CD4-positive, alpha-beta T cell treated with Interleukin-12 subunit alpha and Interleukin-12 subunit beta, for 1 hour (primary cell): Measurements from ENCODE around the gene NAA50.

Experiments
- DNase-seq: peaks from one replicate; pipeline ENCODE4 v3.0.0-alpha.2; 2020

The NAA50 gene

DNA sequence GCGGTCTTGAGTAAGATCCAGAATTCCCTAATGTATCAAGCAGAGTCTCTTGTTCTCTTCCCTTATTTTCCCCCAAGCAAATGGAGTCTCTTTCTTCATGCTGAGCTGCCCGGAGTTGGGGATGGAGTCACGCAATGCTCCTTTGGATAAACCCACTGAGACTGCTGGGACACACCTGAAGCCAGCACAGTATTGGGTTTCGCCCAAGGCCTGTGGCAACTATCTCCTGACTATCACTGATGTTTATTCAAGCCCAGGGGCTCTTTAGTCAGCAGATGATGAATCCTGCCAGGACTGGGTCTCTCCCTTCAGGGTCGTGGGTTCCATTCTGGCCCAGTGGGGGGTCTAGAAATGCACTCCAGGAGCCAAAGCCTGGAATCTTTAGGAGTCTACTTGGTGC lies 60.9 kb downstream of the NAA50 start:
- no peak for DNase-seq

DNA sequence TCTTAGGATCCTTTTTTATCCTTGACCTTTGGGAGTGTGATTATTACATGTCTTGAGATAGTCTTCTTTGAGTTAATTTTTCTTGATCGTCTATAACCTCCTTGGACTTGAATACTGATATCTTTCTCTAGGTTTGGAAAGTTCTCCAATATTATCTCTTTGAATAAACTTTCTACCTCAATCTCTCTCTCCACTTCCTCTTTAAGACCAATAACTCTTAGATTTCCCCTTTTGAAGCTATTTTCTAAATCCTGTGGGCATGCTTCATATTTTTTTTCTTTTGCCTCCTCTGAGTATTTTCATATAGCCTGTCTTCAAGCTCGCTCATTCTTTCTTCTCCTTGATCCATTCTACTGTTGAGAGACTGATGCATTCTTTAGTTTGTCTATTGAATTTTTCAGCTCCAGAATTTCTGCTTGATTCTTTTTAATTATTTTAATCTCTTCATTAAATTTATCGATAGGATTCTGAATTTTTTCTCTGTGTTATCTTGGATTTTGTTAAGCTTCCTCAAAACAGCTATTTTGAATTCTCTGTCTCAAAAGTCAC lies 61.7 kb downstream of the NAA50 start:
- no peak for DNase-seq

DNA sequence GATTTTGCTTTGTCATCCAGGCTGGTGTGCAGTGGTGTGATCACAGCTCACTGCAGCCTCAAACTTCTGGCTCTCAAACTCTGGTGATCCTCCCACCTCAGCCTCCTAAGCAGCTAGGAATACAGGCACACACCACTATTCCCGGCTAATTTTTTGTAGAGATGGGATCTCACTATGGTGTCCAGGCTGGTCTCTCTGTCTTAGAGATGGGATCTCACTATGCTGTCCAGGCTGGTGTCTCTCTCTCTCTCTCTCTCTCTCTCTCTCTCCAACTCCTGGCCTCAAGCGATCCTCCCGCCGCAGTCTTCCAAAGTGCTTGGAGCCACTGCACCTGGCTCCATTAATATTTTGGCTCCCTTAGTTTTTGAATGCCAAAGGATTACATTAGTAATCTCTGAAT lies 67.3 kb downstream of the NAA50 start:
- no peak for DNase-seq

DNA sequence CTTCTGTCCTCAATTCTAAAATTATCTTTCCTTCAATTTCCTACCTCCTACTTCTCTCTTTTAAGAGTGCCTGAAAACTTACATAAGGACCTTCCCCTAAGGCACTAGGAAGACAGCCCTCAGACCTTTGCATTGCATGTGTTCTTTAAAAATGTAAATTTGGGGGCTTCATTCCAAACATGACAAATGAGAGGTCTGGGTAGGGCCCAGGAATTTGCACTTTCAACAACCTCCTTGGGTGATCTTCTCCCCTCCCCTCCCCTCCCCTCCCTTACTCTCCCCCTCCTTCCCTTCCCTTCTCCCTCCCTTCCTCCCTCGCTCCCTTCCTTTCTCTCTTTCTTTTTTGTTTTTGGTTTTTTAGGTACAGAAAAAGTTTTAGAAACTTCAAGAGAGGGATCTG lies 68.3 kb downstream of the NAA50 start:
- DNase-seq = no peak

GRCh38 chr3:113676261-113676660 lies 69.8 kb downstream of the NAA50 start:
- no peak for DNase-seq

GRCh38 chr3:113673593-113673992 lies 72.5 kb downstream of the NAA50 start:
- DNase-seq = no peak

DNA sequence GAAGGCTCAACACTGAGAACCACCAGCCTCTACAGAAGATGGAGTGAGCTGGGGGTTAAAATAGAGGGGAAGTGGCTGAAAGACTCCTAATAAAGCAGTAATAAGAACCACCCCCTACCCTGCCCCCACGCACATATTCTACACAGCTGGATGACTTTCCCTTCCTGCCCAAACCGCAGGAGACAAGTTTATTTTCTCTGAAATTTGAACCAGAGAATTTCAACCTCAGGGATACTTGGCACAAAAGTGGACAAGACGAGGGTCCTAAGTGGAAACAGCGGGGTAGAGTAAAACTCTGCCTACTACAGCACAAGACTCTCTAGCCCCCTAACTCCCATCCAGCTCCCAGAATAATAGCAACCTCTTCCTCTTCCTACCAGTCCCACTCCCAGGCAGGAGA lies 78.0 kb downstream of the NAA50 start:
- no peak for DNase-seq
